ENCODE results near the gene TTC28. TPM values are rescaled to one million over a fixed set of nuclear protein-coding genes. Genes with fewer than 3 reads are reported as not detected.
A peak's percentile ranks its signal among the peaks of the same experiment; 100 is the strongest.

Gene TTC28
- total RNA-seq, 1 experiment from 2014 or later = 7.1 TPM

GRCh38 chr22:28360939-28361338, 318.7 kb downstream of the TTC28 start:
- DNase-seq (ENCODE audit: low read depth) = no peak

- DNase-seq (ENCODE audit: low read depth) = no peak
These were observed 321.3 kb downstream of the TTC28 start for GRCh38 chr22:28358312-28358711.

GRCh38 chr22:28357193-28357592, 322.4 kb downstream of the TTC28 start:
- no peak for DNase-seq (ENCODE audit: low read depth)

- no peak for DNase-seq (ENCODE audit: low read depth)
These were observed 328.2 kb downstream of the TTC28 start for GRCh38 chr22:28351476-28351875.

- no peak for DNase-seq (ENCODE audit: low read depth)
These were observed 330.7 kb downstream of the TTC28 start for GRCh38 chr22:28348613-28349609.

GRCh38 chr22:28346308-28346707, 333.3 kb downstream of the TTC28 start:
- DNase-seq (ENCODE audit: low read depth) = no peak

GRCh38 chr22:28344918-28345703, 334.5 kb downstream of the TTC28 start:
- DNase-seq (ENCODE audit: low read depth) = no peak

- no peak for DNase-seq (ENCODE audit: low read depth)
These were observed 338.6 kb downstream of the TTC28 start for GRCh38 chr22:28341001-28341400.

GRCh38 chr22:28333088-28333487, 346.6 kb downstream of the TTC28 start:
- no peak for DNase-seq (ENCODE audit: low read depth)

GRCh38 chr22:28332410-28332809, 347.2 kb downstream of the TTC28 start:
- DNase-seq (ENCODE audit: low read depth) = no peak

GRCh38 chr22:28331695-28332094, 347.9 kb downstream of the TTC28 start:
- DNase-seq (ENCODE audit: low read depth) = no peak

- DNase-seq (ENCODE audit: low read depth) = no peak
These were observed 350.2 kb downstream of the TTC28 start for GRCh38 chr22:28329186-28330073.

GRCh38 chr22:28328756-28329155, 350.9 kb downstream of the TTC28 start:
- no peak for DNase-seq (ENCODE audit: low read depth)

- no peak for DNase-seq (ENCODE audit: low read depth)
These were observed 363.6 kb downstream of the TTC28 start for GRCh38 chr22:28316014-28316413.

GRCh38 chr22:28314959-28315358, 364.7 kb downstream of the TTC28 start:
- no peak for DNase-seq (ENCODE audit: low read depth)

GRCh38 chr22:28310299-28310698, 369.3 kb downstream of the TTC28 start:
- DNase-seq (ENCODE audit: low read depth) = no peak

GRCh38 chr22:28299753-28300152, 379.9 kb downstream of the TTC28 start:
- no peak for DNase-seq (ENCODE audit: low read depth)

GRCh38 chr22:28299309-28299708, 380.3 kb downstream of the TTC28 start:
- no peak for DNase-seq (ENCODE audit: low read depth)

- DNase-seq (ENCODE audit: low read depth) = peak; percentile 19
These were observed 382.1 kb downstream of the TTC28 start for GRCh38 chr22:28297504-28297903.

GRCh38 chr22:28296452-28296851, 383.2 kb downstream of the TTC28 start:
- no peak for DNase-seq (ENCODE audit: low read depth)

- DNase-seq (ENCODE audit: low read depth) = peak; percentile 5
These were observed 396.5 kb downstream of the TTC28 start for GRCh38 chr22:28283068-28283654.

Data from Daoy (cell line).